Stimulated activated CD4-positive, alpha-beta T cell treated with anti-CD3 and anti-CD28 coated beads, Interleukin-4, amount 100 ng/mL, for 24 hours (primary cell): Measurements from ENCODE around the gene GPR82.
"Not testable (repeated sequence)": the region's sequence is repeated elsewhere in the genome, so short reads cannot be mapped to it uniquely, and the experiment has no call there.

Experiments used
- DNase-seq: peaks from one replicate; pipeline ENCODE4 v3.0.0-alpha.2; 2020

The GPR82 gene

GRCh38 chrX:41723826-41724225 is at the start of gene GPR82:
GPR82 (plus strand) TSS chrX:41724181; CDS start chrX:41727027, 2,846 bp downstream.
- DNase-seq, result no peak

GRCh38 chrX:41676361-41676760 is 47.6 kb upstream of the GPR82 start:
- not testable (repeated sequence) for DNase-seq

- DNase-seq, result no peak
Measured at GRCh38 chrX:41677183-41678060, 46.6 kb upstream of the GPR82 start.

- no peak for DNase-seq
Measured at GRCh38 chrX:41684138-41684537, 39.8 kb upstream of the GPR82 start.

DNA sequence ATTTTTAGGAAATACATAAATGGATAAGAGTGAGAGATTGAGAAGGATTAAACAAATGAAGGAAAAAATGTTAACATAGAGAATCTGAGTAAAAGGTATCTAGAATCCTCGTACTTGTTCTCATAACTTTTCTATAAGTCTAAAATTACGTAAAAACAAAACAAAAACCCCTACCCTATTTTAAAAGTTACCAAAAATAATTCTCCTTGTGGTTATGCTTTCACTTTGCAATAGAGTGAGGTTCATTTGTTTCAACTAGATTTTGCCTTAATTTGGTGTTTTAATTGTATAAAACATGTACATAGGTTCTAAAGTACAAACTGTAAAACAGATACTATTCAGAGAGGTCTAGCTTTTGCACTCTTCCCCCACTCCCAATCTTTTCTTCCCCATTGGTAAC is 39.0 kb upstream of the GPR82 start:
- no peak for DNase-seq

DNA sequence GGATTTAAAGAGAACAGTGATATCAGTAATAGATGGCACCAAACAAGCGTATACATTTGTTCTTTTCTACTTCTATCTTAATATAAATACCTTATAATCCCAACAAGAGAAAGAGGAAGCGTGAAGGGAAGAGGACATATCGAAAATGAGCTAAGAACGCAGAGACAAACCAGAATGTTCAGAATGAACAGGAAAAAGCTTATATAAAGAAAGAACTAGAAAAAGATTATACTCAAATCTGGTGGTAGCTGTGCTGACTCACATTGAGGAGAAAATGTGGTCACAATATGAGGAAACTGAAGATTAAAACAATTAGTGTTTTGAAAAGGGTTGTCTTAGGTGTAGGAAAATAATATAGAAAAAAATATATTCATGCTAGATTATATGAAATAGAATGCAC is 37.2 kb upstream of the GPR82 start:
- DNase-seq, result no peak

DNA sequence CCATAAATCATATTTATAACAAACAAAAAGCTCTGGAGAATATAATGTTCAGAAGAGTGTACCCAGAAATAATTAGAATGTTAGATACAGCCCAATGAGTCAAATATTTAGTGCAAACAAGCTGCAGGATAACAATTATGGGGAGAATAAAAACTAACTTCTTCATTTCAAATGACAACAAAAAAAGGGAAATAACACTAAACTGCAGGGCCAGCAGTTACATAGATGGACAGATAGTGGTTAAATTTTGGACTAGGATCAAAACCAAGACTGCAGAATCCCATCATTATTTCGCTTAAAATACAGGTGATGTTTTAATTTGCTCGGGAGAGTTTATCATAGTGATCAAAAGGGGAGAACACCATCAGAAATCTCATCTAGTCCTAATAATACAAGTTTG is 35.8 kb upstream of the GPR82 start:
- no peak for DNase-seq

DNA sequence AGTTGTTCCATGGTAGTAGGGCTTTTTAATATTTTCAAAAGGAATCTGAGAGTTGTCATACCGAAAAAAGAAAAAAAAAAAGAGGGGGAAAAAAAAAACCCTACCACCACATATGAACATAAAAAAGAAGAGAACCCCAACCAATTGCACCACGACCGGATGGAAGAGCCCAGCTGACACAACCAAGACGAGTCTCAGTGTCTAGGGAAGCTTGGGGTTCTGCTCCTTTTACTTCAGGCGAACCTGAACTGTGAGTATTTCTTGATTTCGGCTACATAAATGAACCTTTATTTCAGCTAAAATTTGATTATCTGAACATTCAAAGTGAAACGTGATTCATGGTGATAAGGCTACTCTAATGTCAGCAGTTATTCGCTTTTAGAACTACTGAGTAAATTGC is 35.1 kb upstream of the GPR82 start, which contains the start of gene GPR34:
Gene GPR34 (plus strand): TSS at position 139 of the 400 bp plus-strand sequence. CDS start 6,661 bp downstream, outside the sequence.
- DNase-seq, result peak; percentile 12

- DNase-seq, result no peak
Measured at GRCh38 chrX:41689711-41690110, 34.3 kb upstream of the GPR82 start.

- no peak for DNase-seq
Measured at GRCh38 chrX:41692162-41692749, 31.7 kb upstream of the GPR82 start.

DNA sequence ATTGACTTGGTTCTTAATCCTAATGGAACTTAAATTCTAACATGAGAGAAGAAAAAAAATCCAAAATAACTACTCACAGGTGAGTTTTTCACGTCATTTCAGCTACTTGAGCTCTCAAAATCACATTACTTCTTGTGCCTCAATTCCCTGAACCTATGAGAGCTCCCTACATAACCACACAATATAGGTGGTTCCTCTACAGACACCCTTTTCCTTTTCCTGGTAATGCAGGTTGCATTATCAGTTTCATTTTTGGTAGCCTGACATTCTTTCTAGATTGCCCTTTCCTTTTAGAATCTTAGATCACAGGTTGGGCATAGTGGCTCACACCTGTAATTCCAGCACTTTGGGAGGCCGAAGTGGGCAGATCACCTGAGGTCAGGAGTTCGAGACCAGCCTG is 31.0 kb upstream of the GPR82 start:
- no peak for DNase-seq

DNA sequence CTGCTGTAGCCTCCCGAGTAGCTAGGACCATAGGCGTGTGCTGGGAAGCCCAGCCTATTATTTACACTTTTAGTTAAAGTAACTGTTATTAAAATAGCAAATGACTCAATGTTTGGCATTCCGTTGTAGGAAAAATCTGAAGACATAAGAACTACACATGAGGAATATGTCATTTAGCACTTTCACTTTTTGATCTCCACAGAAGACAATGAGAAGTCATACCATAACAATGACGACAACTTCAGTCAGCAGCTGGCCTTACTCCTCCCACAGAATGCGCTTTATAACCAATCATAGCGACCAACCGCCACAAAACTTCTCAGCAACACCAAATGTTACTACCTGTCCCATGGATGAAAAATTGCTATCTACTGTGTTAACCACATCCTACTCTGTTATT is 28.6 kb upstream of the GPR82 start:
- peak; percentile 11 for DNase-seq

GRCh38 chrX:41703574-41704029 is 20.4 kb upstream of the GPR82 start:
- DNase-seq, result no peak

DNA sequence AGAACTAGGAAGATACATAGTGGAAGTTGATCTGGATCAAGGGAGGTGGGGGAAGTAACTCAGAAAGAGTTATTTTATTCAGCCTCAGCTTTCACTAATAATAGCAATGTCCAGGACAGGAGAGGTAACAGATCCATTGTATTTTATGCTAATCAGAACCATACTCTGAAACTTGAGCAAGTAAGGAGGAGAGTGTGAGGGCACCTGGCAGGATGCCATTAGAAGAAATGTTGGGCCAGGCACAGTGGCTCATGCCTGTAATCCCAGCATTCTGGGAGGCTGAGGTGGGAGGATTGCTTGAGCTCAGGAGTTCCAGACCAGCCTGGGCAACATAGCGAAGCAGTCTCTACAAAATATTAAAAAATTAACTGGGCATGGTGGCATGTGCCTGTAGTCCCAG is 18.9 kb upstream of the GPR82 start:
- DNase-seq, result no peak

DNA sequence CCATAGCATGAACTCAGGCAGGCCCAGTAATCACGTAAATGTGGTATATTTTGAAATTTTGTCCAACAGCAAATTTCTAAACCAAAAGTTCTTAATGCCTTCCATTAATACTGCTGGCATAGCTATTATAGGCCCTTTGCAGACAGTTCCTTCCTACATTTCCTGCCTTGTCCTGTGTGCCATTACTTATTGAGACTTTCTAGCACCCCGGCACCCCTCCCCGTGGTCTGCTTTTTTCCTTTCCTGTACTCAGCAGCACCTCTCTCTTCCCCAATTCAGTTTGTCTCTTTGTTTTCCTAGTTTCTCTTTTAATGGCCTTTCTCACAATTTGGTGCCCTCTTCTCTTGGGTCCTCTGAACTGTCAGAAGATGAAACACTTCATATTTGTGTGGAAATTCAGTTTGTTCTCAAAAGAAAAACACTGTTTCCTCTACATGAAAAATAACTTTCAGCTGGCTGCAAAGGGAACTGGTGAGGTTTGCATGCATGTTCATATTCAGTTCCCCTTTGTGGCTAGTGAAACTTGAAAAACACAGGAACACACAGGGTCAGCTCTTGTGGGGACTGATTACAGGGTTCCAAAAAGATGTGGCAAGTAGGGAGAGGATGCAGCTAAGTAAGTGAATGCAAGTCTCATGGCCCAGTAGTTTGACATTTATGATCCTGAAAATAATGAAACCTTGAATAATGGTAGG is 18.2 kb upstream of the GPR82 start:
- DNase-seq, result no peak

DNA sequence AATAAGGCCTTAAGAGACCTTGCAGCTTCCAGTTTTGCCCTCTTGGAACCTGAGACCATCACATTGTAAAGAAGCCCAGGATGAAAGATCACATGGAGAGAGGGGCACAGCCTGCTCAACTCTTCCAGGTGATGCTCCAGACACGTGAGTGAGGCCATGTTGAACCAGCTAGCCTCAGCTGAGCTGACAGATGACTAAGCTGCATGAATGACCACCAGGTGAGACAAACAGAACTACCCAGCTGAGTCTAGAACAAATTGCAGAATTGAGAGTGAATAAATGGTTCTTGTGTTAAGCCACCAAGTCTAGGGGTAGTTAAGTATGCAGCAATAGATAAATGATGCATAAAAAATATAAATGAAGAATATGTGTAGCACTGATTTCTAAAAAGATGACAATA is 16.8 kb upstream of the GPR82 start:
- no peak for DNase-seq

DNA sequence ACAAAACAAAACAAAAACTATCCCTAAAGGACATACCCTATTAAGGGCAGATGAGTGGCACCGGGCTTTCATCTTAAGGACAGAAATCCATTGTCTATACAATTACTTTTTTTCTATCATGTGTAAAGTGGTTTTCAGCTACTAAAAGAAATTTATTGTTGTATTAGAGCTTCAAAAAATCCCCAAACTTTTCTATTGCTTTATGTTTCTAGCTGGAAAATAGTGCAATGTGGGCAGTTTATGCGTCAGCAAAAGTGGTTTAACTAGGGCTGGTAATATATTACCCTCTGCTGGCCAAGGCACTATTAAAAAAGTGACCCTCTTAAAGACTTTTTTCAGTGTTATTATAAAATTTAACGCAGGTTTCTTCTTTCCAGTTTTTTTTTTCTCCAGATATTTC is 15.5 kb upstream of the GPR82 start:
- DNase-seq, result no peak

DNA sequence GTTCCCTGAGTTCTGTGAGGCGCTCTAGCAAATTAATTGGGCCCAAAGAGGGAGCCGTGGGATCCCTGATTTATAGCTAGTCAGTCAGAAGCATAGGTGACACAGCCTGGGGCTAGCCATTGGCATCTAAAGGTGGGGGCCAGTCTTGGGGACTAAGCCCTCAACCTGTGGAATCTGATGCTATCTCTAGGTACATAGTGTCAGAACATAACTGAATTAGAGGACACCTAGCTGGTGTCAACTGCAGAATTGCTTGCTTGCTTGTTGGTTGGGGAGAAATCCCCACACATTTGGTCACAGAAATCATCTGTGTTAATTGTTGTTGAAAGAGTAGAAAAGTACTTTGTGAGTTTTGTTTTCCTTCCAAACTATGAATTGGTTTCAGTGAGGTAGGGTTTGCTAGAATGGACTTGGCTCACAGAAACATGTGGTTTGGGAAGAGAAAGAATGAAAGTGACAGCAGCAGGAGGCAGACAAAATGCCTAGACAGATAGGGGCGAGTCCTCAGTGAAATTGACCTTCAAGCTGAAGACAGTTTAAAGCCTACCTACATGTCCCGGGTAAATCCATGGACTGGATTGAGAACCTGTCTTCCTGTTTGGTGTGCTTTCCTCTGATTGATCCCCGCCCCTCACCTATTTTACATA is 12.8 kb upstream of the GPR82 start:
- no peak for DNase-seq

GRCh38 chrX:41716222-41716621 is 7.8 kb upstream of the GPR82 start:
- no peak for DNase-seq

- DNase-seq, result no peak
Measured at GRCh38 chrX:41716767-41717473, 7.1 kb upstream of the GPR82 start.

DNA sequence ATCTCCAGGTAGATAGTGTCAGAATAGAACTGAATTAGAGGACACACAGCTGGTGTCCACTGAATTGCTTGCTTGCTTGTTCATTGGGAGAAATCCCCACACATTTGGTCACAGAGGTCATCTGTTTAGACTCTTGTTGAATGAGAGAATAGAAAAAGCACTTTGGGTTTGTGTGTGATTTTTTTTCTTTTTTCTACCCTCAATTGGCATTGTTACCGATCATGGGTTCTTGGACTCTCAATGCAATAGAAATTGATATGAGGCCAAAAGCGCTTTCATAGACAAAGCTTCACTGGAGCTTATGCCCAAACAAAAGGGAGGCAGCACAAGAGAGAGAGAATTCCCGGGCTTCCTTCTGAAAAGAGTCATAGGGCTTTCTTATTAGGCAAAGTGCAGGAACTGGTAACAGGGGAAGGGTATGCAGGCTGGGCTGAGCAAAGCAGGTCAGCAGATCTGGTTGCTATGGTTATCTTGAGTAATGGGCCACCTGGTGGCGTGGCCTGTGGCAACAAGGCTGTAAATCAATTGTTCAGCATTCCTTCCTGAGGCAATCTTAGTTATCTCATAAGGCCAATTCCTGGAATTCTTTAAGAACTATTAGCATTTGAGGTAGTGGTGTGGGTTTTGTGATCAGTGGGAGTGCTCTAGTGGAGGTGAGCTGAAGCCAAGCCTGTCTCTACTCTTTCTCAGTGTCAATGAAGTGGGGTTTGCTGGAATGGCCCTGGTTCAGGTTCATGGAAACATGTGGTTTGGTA is 5.3 kb upstream of the GPR82 start:
- no peak for DNase-seq

GRCh38 chrX:41719610-41720009 is 4.4 kb upstream of the GPR82 start:
- not testable (repeated sequence) for DNase-seq
